ENCODE data around the gene CEP70. TPM values are rescaled to one million over a fixed set of nuclear protein-coding genes. Genes with fewer than 3 reads are reported as not detected.
"Not testable (repeated sequence)": the region's sequence is repeated elsewhere in the genome, so short reads cannot be mapped to it uniquely, and the experiment has no call there.

Gene CEP70
- total RNA-seq, 5 donors from 2014 or later (not counting 1 experiment from before 2014, with no cell fraction given), result 14.5 to 23.4 (median 21.7) TPM

DNA sequence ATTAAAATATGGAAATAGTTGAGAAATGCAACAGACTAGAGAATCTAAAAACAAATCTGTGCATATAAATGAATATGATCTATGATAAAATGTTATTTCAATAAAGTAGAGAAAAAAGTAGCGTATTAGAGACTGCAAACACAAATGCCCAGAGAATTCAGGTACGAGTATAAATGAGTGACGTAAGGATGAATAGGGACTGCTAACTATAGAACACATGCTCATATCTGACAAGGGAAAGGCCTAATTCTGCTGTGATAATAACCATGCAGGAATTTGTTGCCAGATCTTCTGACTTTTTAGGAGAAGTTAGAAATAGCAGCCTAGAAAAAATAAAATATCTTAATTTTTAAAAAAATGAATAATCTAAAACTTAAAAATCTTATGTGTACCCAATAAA, 86.5 kb downstream of the CEP70 start:
- H3K36me3 ChIP-seq (ENCODE audit: control insufficient read depth in 2 of 2, extremely low read depth in 1 of 2, insufficient read depth in 1 of 2, low read length in 1 of 2), result no peaks in the 10 kb centered on the region
- no peak overlapping the region for H3K27ac Mint-ChIP-seq
- H3K4me1 Mint-ChIP-seq, result no peaks in the 10 kb centered on the region
- POLR2A ChIA-PET, result no interaction called here
- H3K27me3 Mint-ChIP-seq, result no peaks in the 10 kb centered on the region
- H3K4me1 ChIP-seq (ENCODE audit: control insufficient read depth in 1 of 2, extremely low read depth in 1 of 2, insufficient read depth in 2 of 2, low read length in 2 of 2), result no peaks in the 10 kb centered on the region
- no peaks in the 10 kb centered on the region for H3K9me3 ChIP-seq
- H3K9me3 Mint-ChIP-seq, result no peaks in the 10 kb centered on the region
- no peaks in the 10 kb centered on the region for H3K27me3 ChIP-seq (replicated peaks in 1 of 2; ENCODE audit: control insufficient read depth in 2 of 2, extremely low read depth in 1 of 2, insufficient read depth in 2 of 2, low read length in 1 of 2)
- no peak for DNase-seq
- no peak overlapping the region for H3K4me3 Mint-ChIP-seq
- WGBS (ENCODE audit: insufficient coverage), result no CpG with 5 or more reads among the region's 3 CpGs
- ATAC-seq (replicated peaks in 1 of 4), result no peak
- CTCF ChIA-PET, result interaction anchor here in 1 of 2 donors (0.6 kb wide), 1 partner anchor 1545 kb away, joined by 3 read pairs; no protein-coding TSS in a partner anchor
- peaks cover 42% of the 10 kb centered on the region for H3K36me3 Mint-ChIP-seq
- H3K4me3 ChIP-seq (ENCODE audit: control insufficient read depth in 1 of 2, extremely low read depth in 1 of 2, low read length in 1 of 2), result no peak overlapping the region
- no peak overlapping the region for H3K27ac ChIP-seq (ENCODE audit: low read length)

DNA sequence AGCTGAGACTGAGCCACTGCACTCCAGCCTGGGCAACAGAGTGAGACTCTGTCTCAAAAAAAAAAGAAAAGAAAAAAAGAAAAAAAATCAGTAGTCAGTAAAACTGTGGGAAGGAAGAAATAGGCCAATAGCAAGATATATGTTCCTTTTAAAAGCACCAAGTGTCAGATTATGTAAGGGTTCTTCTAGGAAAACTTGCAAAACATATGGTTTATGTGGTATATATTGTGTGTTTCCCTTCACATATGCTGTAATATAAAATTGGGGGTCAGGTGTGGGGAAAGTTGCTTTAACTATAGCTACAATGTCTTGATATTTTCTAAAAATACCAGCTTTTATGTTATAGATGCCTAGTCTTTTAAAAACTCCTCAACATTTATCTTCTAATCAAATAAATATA, 95.1 kb downstream of the CEP70 start:
- H3K9me3 ChIP-seq, result no peaks in the 10 kb centered on the region
- Mint-ChIP-seq H3K9me3 (no peaks in the 10 kb centered on the region), H3K27me3 (no peaks in the 10 kb centered on the region), H3K4me1 (no peaks in the 10 kb centered on the region), H3K4me3 (no peak overlapping the region), H3K36me3 (peaks cover 41% of the 10 kb centered on the region), H3K27ac (no peak overlapping the region)
- H3K27me3 ChIP-seq (replicated peaks in 1 of 2; ENCODE audit: control insufficient read depth in 2 of 2, extremely low read depth in 1 of 2, insufficient read depth in 2 of 2, low read length in 1 of 2), result no peaks in the 10 kb centered on the region
- no peak for DNase-seq
- H3K36me3 ChIP-seq (ENCODE audit: control insufficient read depth in 2 of 2, extremely low read depth in 1 of 2, insufficient read depth in 1 of 2, low read length in 1 of 2), result peaks cover 0 to under 1% of the 10 kb centered on the region in 2 donors
- POLR2A ChIA-PET, result no interaction called here
- ATAC-seq (replicated peaks in 1 of 4), result no peak
- H3K27ac ChIP-seq (ENCODE audit: low read length), result no peak overlapping the region
- H3K4me1 ChIP-seq (ENCODE audit: control insufficient read depth in 1 of 2, extremely low read depth in 1 of 2, insufficient read depth in 2 of 2, low read length in 2 of 2), result no peaks in the 10 kb centered on the region
- H3K4me3 ChIP-seq (ENCODE audit: control insufficient read depth in 1 of 2, extremely low read depth in 1 of 2, low read length in 1 of 2), result no peak overlapping the region
- CTCF ChIA-PET, result no interaction called here

- Mint-ChIP-seq H3K36me3 (peaks cover 43% of the 10 kb centered on the region), H3K4me3 (no peak overlapping the region), H3K9me3 (peaks cover 0 to 4% (median 0%) of the 10 kb centered on the region in 3 donors), H3K27me3 (no peaks in the 10 kb centered on the region), H3K27ac (no peak overlapping the region), H3K4me1 (no peaks in the 10 kb centered on the region)
- H3K9me3 ChIP-seq, result no peaks in the 10 kb centered on the region
- no peaks in the 10 kb centered on the region for H3K4me1 ChIP-seq (ENCODE audit: control insufficient read depth in 1 of 2, extremely low read depth in 1 of 2, insufficient read depth in 2 of 2, low read length in 2 of 2)
- CTCF ChIA-PET, result interaction anchor here in 1 of 2 donors (0.5 to 0.7 kb wide), 2 partner anchors 41 to 346 kb away, joined by 3 read pairs; no protein-coding TSS in a partner anchor
- DNase-seq, result no peak
- no peak overlapping the region for H3K4me3 ChIP-seq (ENCODE audit: control insufficient read depth in 1 of 2, extremely low read depth in 1 of 2, low read length in 1 of 2)
- ATAC-seq (replicated peaks in 1 of 4), result no peak
- no peak overlapping the region for H3K27ac ChIP-seq (ENCODE audit: low read length)
- WGBS (ENCODE audit: insufficient coverage), result no CpG with 5 or more reads among the region's 1 CpG
- H3K27me3 ChIP-seq (replicated peaks in 1 of 2; ENCODE audit: control insufficient read depth in 2 of 2, extremely low read depth in 1 of 2, insufficient read depth in 2 of 2, low read length in 1 of 2), result no peaks in the 10 kb centered on the region
- POLR2A ChIA-PET, result interaction anchor here in 1 of 2 donors (0.6 kb wide), 1 partner anchor 99 kb away, joined by 5 read pairs; no protein-coding TSS in a partner anchor
- H3K36me3 ChIP-seq (ENCODE audit: control insufficient read depth in 2 of 2, extremely low read depth in 1 of 2, insufficient read depth in 1 of 2, low read length in 1 of 2), result peaks cover 0 to 2% of the 10 kb centered on the region in 2 donors
Observed at GRCh38 chr3:138497851-138498250, 96.2 kb downstream of the CEP70 start.

GRCh38 chr3:138497021-138497420, 97.0 kb downstream of the CEP70 start:
- Histone ChIP-seq H3K36me3 (ENCODE audit: control insufficient read depth in 2 of 2, extremely low read depth in 1 of 2, insufficient read depth in 1 of 2, low read length in 1 of 2) (peaks cover 0 to 2% of the 10 kb centered on the region in 2 donors), H3K4me1 (ENCODE audit: control insufficient read depth in 1 of 2, extremely low read depth in 1 of 2, insufficient read depth in 2 of 2, low read length in 2 of 2) (no peaks in the 10 kb centered on the region), H3K27me3 (replicated peaks in 1 of 2; ENCODE audit: control insufficient read depth in 2 of 2, extremely low read depth in 1 of 2, insufficient read depth in 2 of 2, low read length in 1 of 2) (no peaks in the 10 kb centered on the region), H3K27ac (ENCODE audit: low read length) (no peak overlapping the region), H3K9me3 (no peaks in the 10 kb centered on the region), H3K4me3 (ENCODE audit: control insufficient read depth in 1 of 2, extremely low read depth in 1 of 2, low read length in 1 of 2) (no peak overlapping the region)
- Mint-ChIP-seq H3K4me1 (no peaks in the 10 kb centered on the region), H3K36me3 (peaks cover 41% of the 10 kb centered on the region), H3K9me3 (peaks cover 0 to 5% (median 2%) of the 10 kb centered on the region in 3 donors), H3K27me3 (no peaks in the 10 kb centered on the region), H3K27ac (no peak overlapping the region), H3K4me3 (no peak overlapping the region)
- POLR2A ChIA-PET, result interaction anchor here in 1 of 2 donors (0.6 kb wide), 1 partner anchor 100 kb away, joined by 5 read pairs; no protein-coding TSS in a partner anchor
- no peak for ATAC-seq (replicated peaks in 1 of 4)
- CTCF ChIA-PET, result interaction anchor here in 1 of 2 donors (0.7 kb wide), 1 partner anchor 537 kb away, joined by 7 read pairs; no protein-coding TSS in a partner anchor
- DNase-seq, result no peak

GRCh38 chr3:138496436-138496835, 97.6 kb downstream of the CEP70 start:
- no peak overlapping the region for H3K27ac Mint-ChIP-seq
- POLR2A ChIA-PET, result no interaction called here
- H3K27ac ChIP-seq (ENCODE audit: low read length), result no peak overlapping the region
- no peaks in the 10 kb centered on the region for H3K27me3 Mint-ChIP-seq
- no peaks in the 10 kb centered on the region for H3K27me3 ChIP-seq (replicated peaks in 1 of 2; ENCODE audit: control insufficient read depth in 2 of 2, extremely low read depth in 1 of 2, insufficient read depth in 2 of 2, low read length in 1 of 2)
- no peaks in the 10 kb centered on the region for H3K4me1 Mint-ChIP-seq
- H3K9me3 Mint-ChIP-seq, result peaks cover 0 to 8% (median 4%) of the 10 kb centered on the region in 3 donors
- CTCF ChIA-PET, result interaction anchor here in 1 of 2 donors (0.7 kb wide), 1 partner anchor 538 kb away, joined by 7 read pairs; no protein-coding TSS in a partner anchor
- peaks cover 0 to 2% of the 10 kb centered on the region in 2 donors for H3K36me3 ChIP-seq (ENCODE audit: control insufficient read depth in 2 of 2, extremely low read depth in 1 of 2, insufficient read depth in 1 of 2, low read length in 1 of 2)
- DNase-seq (no peak), ATAC-seq (replicated peaks in 1 of 4) (no peak)
- H3K36me3 Mint-ChIP-seq, result peaks cover 39% of the 10 kb centered on the region
- no peaks in the 10 kb centered on the region for H3K4me1 ChIP-seq (ENCODE audit: control insufficient read depth in 1 of 2, extremely low read depth in 1 of 2, insufficient read depth in 2 of 2, low read length in 2 of 2)
- no peak overlapping the region for H3K4me3 ChIP-seq (ENCODE audit: control insufficient read depth in 1 of 2, extremely low read depth in 1 of 2, low read length in 1 of 2)
- no CpG with 5 or more reads among the region's 2 CpGs for WGBS (ENCODE audit: insufficient coverage)
- H3K9me3 ChIP-seq, result no peaks in the 10 kb centered on the region
- no peak overlapping the region for H3K4me3 Mint-ChIP-seq

DNA sequence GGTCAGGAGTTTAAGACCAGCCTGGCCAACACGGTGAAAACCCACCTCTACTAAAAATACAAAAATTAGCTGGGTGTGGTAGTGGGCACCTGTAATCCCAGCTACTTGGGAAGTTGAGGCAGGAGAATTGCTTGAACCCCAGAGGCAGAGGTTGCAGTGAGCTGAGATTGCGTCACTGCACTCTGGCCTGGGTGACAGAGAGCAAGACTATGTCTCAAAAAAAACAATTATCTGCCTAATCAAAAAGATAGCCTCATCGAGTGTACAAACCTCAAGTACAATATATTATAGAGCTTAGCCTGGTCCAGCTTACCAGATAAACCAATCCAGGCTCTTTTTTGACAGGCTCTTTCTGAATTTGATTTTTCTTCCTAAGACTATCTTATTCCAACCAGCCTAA, 98.4 kb downstream of the CEP70 start:
- H3K27me3 Mint-ChIP-seq; ATAC-seq (replicated peaks in 1 of 4); POLR2A ChIA-PET; H3K9me3 ChIP-seq; H3K27ac Mint-ChIP-seq; H3K4me1 Mint-ChIP-seq; H3K27me3 ChIP-seq (replicated peaks in 1 of 2; ENCODE audit: control insufficient read depth in 2 of 2, extremely low read depth in 1 of 2, insufficient read depth in 2 of 2, low read length in 1 of 2); H3K36me3 ChIP-seq (ENCODE audit: control insufficient read depth in 2 of 2, extremely low read depth in 1 of 2, insufficient read depth in 1 of 2, low read length in 1 of 2); H3K4me3 ChIP-seq (ENCODE audit: control insufficient read depth in 1 of 2, extremely low read depth in 1 of 2, low read length in 1 of 2); H3K4me3 Mint-ChIP-seq; DNase-seq; H3K27ac ChIP-seq (ENCODE audit: low read length); H3K4me1 ChIP-seq (ENCODE audit: control insufficient read depth in 1 of 2, extremely low read depth in 1 of 2, insufficient read depth in 2 of 2, low read length in 2 of 2): not testable (repeated sequence)
- CTCF ChIA-PET, result interaction anchor here in 1 of 2 donors (0.5 kb wide), 1 partner anchor 417 kb away, joined by 3 read pairs; no protein-coding TSS in a partner anchor
- peaks cover 0 to 16% (median 12%) of the 10 kb centered on the region in 3 donors for H3K9me3 Mint-ChIP-seq
- peaks cover 35% of the 10 kb centered on the region for H3K36me3 Mint-ChIP-seq
- WGBS (ENCODE audit: insufficient coverage), result 100% methylated on average over 2 of the region's 3 CpGs

DNA sequence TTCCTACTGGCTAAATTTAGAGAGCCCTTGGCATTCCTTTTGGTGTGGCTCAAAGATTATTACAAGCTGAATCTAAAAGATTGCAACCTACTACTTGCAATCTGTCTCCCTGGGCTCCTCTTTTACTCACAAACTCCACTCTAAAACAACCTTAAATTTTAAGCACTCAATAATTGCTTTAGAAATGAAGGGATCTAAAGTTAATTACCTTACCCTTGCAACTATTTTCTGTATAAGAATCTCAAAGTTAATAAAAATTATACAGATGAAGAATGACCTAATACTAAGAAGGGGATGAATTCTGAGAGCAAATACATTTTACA, 99.5 kb downstream of the CEP70 start:
- Histone ChIP-seq H3K9me3 (peaks cover 2% of the 10 kb centered on the region), H3K4me1 (ENCODE audit: control insufficient read depth in 1 of 2, extremely low read depth in 1 of 2, insufficient read depth in 2 of 2, low read length in 2 of 2) (no peaks in the 10 kb centered on the region), H3K36me3 (ENCODE audit: control insufficient read depth in 2 of 2, extremely low read depth in 1 of 2, insufficient read depth in 1 of 2, low read length in 1 of 2) (peaks cover 0 to 2% of the 10 kb centered on the region in 2 donors), H3K4me3 (ENCODE audit: control insufficient read depth in 1 of 2, extremely low read depth in 1 of 2, low read length in 1 of 2) (no peak overlapping the region), H3K27me3 (replicated peaks in 1 of 2; ENCODE audit: control insufficient read depth in 2 of 2, extremely low read depth in 1 of 2, insufficient read depth in 2 of 2, low read length in 1 of 2) (no peaks in the 10 kb centered on the region), H3K27ac (ENCODE audit: low read length) (no peak overlapping the region)
- Mint-ChIP-seq H3K4me1 (no peaks in the 10 kb centered on the region), H3K4me3 (no peak overlapping the region), H3K27me3 (no peaks in the 10 kb centered on the region), H3K36me3 (peaks cover 30% of the 10 kb centered on the region), H3K27ac (no peak overlapping the region), H3K9me3 (peaks cover 0 to 22% (median 18%) of the 10 kb centered on the region in 3 donors)
- no peak for ATAC-seq (replicated peaks in 1 of 4)
- no peak for DNase-seq
- POLR2A ChIA-PET, result no interaction called here
- CTCF ChIA-PET, result no interaction called here
